Measurements from ENCODE around the gene KDM5A.
"Not testable (repeated sequence)": the region's sequence is repeated elsewhere in the genome, so short reads cannot be mapped to it uniquely, and the experiment has no call there.

The KDM5A gene

DNA sequence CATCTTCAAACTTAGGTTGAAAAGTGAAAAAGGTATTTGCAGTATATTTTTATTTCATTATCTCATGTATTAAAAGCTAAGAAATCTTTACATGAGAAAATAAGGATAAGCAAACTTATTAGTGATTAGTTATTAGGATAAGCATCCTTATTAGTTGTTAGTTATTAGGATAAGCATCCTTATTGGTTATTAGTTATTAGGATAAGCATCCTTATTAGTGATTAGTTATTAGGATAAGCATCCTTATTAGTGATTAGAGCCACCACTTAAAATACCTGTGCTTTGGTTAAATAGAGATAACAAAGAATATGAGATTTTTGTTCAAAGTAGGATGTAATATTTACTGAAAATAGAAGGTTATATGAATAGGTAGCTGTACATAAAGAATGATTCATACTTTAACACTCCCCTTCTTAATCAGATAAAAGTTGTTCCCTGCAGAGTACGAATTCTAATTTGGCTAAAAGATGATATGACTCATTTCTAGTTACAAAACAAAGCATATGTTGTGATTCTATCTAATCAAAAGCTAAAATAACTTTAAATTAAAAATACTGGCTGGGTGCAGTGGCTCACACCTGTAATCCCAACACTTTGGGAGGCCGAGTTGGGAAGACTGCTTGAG, 56.4 kb downstream of the KDM5A start:
- DNase-seq = no peak

DNA sequence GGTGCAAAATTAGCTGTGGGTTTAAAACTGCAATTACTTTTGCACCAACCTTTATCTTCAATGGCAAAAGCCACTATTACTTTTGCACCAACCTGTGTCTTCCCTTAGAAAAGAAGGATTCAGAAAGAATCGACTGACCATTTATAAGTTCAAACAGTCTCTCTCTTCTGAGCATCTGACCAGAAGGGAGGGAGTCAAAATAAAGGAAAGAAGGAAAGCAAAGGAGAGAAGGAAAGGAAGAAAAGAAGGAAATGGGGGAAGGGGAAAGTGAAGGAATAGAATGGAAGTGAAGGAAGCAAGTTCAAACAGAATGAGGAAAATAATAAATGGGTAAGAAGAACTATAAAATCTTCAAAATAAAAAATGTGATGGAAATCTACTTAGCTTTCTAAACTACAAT, 57.8 kb downstream of the KDM5A start:
- DNase-seq = no peak

DNA sequence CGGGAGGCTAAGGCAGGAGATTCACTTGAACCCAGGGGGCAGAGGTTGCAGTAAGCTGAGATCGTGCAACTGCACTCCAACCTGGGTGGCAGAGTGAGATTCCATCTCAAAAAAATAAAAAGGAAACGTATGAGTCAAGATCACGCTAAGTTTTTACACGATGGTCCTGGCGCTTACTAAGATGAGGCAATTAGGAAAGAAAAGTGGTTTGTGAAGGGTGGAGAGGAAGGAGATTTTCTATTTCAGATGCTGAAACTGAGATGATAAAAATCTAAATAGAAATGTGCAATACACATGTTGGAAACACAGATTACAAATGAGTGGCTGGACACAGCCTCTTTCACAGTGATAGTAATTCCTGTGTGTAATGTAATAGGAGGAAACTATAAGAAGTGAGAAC, 63.2 kb downstream of the KDM5A start:
- DNase-seq = no peak

DNA sequence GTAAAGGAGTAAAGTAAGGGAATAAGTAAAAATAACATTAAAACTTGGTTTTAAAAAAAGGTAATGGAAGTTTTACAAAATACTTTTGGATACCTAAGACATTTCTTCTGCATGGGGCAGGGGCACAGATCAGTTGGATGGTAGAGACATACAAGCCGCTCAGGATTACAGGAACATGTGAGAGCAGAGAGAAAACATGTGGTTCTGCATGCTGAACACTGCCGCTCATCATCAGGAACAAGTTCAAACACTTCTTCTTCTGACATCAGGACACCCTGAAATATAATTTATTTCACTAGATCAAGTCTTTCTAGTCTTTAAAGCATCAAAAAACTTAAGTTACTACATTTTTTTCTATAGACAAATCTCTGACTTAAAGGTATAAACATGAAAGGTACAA, 65.6 kb downstream of the KDM5A start:
- DNase-seq = no peak

DNA sequence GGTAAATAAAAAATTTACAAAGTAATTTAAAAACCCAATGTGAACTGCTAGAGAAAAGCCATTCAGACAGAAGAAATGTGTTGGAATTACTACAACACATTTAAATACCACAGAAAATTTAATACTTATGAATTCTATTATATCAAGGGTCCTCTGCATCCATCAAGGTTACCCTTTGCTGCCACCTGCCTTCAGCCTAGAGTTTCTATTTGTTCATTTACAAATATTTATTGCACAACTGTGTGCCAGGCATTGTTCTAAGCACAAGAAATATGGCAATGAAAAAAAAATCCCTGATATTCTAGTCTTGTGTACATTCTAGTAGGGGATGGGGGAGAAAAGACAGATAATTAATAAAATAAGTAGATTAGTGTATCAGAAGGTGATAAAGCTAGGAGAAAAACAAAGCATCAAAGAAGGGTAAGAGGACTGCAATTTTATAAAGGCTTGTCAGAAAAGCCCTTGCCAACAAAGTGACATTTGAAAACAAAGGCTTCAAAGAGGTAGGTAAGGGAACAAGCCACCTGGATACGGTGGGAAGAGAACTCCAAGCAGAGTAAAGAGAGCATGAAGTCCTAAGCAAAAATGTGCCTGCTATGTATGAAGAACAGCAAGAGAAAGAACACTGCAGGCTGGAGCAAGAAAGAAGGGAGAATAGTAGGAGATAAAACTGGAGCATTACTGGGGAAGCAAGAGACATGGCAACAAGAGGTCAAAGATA, 67.4 kb downstream of the KDM5A start:
- DNase-seq = no peak

DNA sequence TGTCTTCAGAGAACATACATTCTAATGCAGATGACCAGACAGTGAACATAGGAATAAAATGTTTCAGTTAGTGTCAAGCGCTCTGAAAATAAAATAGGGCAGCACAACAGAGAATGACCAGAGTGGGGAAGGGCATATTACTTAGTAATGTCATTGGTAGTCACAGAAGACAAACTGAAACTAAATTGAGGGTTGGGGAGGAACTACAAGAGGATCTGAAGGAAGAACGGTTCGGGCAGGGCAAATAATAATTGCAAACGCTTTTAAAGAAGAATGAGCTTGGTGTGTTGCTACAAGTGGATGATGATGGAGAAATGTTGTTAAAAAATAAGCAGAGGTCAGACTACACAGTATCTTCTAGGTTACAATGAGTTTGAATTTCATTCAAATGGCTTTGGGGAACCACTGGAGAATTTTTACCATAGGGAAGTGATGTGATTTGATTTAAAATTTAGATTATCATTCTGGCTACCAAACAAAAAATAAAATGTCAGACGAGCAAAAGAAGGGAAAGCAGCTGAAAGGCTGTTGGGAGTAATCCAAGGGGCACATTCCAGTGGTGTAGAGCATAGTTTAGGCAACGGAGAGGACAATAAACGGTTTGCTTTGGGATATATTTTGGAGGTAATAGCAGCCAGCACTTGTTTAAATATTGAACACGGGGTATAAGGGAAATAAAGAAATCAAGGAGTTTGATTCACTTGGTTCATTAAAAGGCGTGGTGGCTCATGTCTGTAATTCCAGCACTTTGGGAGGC, 70.2 kb downstream of the KDM5A start:
- no peak for DNase-seq

DNA sequence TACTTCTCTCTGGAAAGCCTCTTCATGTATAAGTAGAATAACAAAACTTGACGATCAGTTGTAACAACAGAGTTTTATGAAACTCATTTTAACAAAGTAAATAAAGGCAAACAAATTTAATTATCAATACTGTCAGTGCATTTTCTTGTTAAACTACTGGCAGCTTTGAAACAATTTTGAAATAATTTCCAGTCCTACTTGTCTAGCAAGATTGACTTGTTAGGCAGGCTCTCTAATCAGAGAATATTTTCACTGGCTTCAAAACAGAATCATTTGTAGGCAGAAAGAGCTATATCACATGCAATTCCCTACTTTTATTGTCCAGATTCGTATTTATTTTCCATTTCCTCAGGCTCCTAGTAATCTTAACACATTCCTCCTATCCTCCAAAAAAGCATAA, 80.6 kb downstream of the KDM5A start:
- DNase-seq = no peak

DNA sequence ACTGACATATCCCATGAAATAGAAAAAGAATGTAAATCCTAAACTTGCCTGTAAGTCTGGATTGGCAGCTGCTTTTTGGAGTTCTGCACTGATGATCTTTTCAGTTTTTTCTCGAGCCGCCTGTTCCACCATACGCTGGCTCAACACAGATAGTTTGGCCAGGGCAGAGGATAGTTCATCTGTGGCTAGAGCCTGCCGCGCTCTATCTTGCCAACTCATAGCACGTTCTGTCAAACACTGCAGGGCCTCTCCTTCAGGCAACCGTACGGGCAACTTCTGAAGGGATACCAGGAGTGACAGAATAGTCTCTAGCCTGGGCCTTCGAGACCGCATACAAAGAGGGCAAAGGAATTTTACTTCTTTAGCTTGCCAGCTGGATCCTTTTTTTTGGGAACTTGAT, 81.7 kb downstream of the KDM5A start:
- no peak for DNase-seq

DNA sequence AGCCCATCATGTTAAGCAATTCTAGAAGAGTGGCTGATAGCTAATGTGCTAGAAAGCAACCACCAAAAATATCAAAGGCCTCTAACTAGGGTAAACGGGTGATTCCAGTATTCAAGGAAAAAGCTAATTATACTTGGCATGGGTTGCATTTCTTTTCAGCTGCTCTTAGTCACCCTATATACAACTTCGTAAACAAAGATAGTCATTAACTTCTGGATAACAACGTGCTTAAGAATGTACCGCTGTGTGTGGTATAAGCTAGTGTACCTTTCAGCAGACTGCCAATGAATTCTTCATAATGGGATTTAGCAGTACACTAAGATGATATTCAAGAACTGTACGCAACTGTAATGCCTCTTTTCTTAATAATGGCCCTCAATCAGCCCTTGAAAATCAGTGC, 84.3 kb downstream of the KDM5A start:
- DNase-seq = no peak

DNA sequence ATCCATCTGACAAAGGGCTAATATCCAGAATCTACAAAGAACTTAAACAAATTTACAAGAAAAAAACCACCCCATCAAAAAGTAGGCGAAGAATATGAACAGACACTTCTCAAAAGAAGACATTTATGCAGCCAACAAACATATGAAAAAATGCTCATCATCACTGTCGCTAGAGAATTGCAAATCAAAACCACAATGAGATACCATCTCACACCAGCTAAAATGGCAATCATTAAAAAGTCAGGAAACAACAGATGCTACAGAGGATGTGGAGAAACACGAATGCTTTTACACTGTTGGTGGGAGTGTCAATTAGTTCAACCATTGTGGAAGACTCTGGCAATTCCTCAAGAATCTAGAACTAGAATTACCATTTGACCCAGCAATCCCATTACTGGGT, 86.4 kb downstream of the KDM5A start:
- not testable (repeated sequence) for DNase-seq

DNA sequence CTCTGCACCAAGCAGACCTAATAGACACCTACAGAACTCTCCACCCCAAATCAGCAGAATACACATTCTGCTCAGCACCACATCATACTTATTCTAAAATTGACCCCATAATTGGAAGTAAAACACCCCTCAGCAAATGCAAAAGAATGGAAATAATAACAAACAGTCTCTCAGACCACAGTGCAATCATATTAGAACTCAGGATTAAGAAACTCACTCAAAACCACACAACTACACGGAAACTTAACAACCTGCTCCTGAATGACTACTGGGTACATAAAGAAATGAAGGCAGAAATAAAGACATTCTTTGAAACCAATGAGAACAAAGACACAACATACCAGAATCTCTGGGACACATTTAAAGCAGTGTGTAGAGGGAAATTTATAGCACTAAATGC, 89.0 kb downstream of the KDM5A start:
- DNase-seq = not testable (repeated sequence)

DNA sequence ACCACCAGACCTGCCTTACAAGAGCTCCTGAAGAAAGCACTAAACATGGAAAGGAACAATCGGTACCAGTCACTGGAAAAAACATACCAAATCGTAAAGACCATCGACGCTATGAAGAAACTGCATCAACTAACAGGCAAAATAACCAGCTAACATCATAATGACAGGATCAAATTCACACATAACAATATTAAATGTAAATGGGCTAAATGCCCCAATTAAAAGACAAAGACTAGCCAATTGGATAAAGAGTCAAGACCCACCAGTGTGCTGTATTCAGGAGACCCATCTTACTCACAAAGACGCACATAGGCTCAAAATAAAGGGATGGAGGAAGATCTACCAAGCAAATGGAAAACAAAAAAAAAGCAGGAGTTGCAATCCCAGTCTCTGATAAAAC, 89.6 kb downstream of the KDM5A start:
- DNase-seq = not testable (repeated sequence)

DNA sequence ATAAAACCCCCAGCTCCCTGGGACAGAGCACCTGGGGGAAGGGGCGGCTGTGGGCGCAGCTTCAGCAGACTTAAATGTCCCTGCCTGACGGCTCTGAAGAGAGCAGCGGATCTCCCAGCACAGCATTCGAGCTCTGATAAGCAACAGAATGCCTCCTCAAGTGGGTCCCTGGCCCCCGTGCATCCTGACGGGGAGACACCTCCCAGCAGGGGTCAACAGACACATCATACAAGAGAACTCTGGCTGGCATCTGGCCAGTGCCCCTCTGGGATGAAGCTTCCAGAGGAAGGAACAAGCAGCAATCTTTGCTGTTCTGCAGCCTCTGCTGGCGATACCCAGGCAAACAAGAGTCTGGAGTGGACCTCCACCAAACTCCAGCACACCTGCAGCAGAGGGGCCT, 91.1 kb downstream of the KDM5A start:
- not testable (repeated sequence) for DNase-seq

DNA sequence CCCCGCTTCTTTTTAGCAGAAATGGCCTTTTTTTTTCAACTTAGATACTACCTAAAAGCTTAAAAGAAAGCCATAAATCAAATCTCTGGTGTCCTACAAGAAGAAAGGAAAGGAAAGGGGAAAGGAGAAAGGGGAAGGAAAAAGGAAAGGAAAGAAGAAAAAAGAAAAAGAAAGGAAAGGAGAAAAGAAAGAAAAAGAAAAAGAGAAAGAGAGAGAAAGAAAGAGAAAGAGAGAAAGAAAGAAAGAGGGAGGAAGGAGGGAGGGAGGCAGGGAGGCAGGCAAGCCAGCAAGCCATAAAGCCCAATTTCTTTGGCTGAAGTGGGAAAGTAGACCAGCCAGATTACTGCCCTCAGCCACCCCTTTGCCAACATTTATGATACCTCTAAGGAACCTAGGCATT, 94.0 kb downstream of the KDM5A start:
- DNase-seq = no peak

DNA sequence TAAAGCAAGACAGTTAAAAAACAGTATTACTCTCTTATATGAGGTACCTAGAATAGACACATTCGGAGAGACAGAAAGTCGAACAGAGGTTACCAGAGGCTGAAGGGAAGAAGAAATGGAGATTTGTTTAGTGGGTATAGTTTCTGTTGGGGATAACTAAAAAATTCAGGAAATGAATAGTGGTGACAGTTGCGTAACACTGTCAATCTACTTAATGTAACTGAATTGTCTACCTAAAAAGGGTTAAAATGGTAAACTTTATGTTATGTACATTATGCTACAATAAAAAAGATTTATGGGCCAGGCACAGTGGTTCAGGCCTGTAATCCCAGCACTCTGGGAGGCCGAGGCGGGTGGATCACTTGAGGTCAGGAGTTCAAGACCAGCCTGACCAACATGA, 95.9 kb downstream of the KDM5A start:
- no peak for DNase-seq

DNA sequence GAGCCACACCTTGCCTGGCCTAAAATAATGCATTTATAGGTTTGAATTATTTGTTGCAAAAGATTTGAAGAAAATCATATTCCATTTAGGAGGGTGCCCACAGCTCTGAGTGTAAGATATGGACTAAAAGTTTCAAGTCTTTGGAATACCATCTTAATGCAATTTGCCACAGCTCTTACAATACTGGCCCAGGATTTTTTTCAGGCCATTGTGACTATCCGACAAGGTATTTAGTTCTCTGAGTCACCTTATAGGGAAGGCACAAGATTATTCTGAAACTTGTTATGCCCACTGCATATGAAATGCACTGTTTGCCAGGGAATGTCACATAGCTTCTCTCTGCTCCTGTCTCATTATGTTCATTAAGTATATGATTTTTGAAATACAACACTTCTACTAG, 96.9 kb downstream of the KDM5A start:
- DNase-seq = no peak

DNA sequence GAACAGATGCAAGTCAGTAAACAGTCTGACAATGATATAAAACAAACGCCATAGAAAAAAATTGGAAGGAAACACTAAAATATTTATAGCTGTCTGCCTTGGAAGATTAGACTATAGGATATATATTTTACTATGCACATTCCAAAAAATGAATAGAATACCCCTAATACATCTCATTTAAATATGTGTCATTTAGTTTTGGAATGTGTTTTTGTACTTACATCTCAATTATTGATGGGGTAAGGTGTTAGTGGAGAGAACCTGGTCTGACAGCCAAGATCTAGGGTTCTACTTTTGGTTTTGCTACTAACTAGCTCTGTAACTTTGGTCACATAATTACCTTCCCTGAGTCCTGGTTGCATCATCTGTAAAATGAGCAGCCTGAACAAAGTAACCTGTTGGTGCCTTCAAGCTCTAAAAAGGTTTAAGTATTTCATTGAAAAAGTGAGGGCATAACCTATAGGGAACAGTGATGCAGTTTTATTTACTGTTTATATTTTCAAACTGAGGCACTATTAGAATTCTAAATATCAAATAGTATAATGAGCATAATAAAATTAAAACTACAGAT, 97.9 kb downstream of the KDM5A start:
- DNase-seq = no peak

DNA sequence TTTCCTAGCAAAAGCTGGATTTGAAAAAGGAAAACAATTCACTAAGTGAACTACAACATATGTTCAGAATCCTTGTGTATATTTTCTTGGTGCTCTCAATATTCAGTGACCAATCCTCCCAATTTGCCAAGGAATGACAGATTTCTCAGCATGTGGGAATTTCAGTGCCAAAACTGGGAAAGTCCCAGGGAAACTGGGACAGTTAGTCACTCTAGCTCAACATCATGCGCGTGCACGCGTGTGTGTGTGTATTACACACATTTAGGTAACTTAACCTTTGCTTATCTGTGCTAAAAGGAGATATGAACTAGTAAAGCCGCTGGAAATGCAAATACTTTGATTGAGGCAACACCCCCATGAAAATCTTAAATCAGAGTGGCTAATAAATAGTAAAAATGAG, 100.4 kb downstream of the KDM5A start:
- no peak for DNase-seq

DNA sequence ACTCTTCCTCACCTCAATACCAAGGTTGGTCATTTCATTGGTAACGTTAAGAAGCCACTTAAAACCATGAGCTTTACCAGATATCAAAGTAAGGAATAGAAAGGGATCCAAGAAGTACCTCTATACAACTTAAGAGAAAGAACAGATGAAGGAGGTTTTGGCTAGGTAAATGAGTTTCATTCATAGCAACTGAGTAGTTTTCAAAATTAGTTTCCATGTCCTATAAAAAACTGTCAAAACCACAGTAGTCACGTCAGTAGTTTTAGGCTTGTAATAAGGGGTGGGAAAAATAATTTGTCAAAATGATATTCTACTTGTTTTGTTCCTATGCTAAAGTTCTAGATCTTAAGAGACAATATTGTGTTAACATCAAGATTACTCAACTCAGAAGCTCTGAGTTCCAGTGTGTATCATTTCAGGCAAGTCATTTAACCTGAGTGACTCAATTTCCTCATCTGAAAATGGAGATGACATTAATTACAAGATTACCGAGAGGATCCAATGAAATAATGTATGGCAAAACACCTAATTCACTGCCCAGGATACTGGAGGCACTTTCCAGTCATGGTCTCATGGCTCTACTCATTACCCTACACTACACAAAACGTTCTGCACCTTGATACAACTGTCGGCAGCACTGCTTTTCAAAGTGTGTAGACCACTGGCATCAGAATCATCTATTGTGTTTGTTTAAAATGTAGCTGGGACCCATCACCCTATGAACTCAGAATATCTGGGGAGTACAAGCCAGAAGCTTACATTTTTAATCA, 102.4 kb downstream of the KDM5A start:
- no peak for DNase-seq

DNA sequence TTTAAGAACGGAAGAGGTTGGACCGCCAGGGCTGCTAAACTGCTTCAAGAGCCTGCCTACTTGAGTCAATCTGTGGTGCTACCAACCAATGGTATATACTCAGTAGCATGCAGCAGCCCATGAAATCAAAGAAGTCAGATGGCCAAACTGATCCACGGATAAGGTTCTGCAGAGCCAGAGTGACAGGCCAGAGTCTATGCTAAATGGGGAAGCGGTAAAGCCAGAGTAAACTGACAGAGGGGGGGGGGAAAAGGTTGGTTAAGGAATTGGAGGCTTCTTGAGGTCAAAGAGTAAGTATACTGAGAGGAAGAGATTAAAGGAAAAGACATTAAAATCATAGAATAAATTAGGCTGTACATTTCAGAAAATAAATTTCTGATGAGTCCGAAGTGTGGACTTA, 111.1 kb downstream of the KDM5A start:
- DNase-seq = no peak

DNA sequence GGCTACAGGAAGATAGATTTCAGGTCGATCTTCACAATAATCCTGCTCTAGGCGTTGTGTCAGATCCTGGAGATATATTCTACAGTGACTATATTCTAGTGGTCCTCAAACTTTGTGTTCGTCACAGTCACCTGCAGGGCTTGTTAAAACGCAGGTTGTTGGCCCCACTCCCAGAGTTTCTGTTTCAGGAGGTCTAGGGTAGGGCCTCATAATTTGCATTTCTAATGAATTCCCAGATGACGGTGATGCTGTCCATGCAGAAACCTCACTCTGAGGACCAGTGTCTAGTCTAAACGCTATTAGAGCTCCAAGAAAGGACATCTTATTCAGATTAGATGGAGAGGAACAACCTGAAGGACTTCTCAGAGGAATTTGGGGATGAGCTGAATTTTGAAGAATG, 113.3 kb downstream of the KDM5A start:
- no peak for DNase-seq

DNA sequence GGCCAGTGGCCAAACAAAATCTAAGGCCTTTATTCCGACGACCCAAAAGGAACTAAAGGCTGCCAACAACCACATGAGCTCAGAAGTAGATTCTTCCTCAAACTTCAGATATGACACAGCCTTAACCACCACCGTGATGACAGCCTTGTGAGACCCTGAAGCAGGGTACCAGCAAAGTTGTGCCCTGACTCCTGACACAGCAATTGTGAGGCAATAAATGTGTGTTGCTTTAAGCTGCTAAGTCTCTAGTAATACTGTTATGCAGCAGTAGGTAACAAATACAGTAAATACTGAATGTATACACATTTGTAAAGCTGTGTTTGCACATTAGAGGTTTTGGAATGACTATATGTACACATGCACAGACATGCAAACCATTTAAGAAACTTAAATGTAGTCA, 115.7 kb downstream of the KDM5A start:
- DNase-seq = no peak

DNA sequence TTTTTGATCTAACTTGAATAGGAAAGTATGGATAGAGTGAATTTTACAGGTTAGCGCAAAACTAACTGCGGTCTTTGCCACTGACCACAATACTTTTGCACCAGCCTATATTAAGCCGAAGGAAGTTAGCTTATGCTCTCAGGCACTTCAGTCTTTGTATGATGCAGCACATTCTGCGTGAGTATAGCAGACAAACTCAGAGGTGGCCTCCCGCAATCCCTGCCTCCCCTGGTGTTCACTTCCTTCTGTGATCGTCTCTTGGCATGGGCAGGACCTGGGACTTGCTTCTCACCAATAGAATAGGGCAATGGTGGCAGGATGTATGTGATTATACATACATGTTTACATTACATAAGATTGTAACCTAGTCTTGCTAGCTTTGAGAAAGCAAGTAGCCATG, 116.2 kb downstream of the KDM5A start:
- DNase-seq = no peak

Measured in CD4-positive, alpha-beta T cell treated with Interleukin-15 for 1 hour (primary cell).